CD4-positive, alpha-beta T cell (primary cell): ENCODE results near the gene SAP130. TPM values are rescaled to one million over a fixed set of nuclear protein-coding genes. Genes with fewer than 3 reads are reported as not detected.

Source experiments
- ATAC-seq: fragments of 200-7000 bp; cut with Tn5 transposase; one replicate; pipeline ENCODE4 v1.10.0; 2022; ENCODE audit warnings: mild to moderate bottlenecking; ENCODE audit not compliant: poor library complexity
- CTCF ChIA-PET: fragments of 350-600 bp; sonication (Branson Sonifier 250); formaldehyde crosslinking; loops from one replicate; lab custom pipeline; 2021; ENCODE audit warnings: antibody characterized with exemption, inconsistent platforms; lab: Charles Lee
- POLR2A ChIA-PET: fragments of 350-600 bp; sonication (Branson Sonifier 250); formaldehyde crosslinking; loops from one replicate; lab custom pipeline; 2021; ENCODE audit warnings: antibody characterized with exemption, inconsistent platforms; lab: Charles Lee
- DNase-seq, 14 experiments: peaks; one replicate each; pipeline ENCODE4 v3.0.0-alpha.2; 2013 to 2020; ENCODE audit warnings: mixed read lengths in 2 of 14
- H3K27ac ChIP-seq, 2 donors: one replicate each; pipeline versions ENCODE4 v1.5.1 to v1.7.0; 2013; ENCODE audit warnings: low read length in 2 of 2, low read depth in 1 of 2, mild to moderate bottlenecking in 1 of 2
- H3K27me3 ChIP-seq, 2 experiments: 1 replicate in 1 of 2; 2 replicates in 1 of 2; pipeline versions ENCODE4 v1.6.1 to v1.7.0; 2013; ENCODE audit warnings: low read length in 2 of 2, control low read depth in 1 of 2, mild to moderate bottlenecking in 1 of 2, moderate library complexity in 1 of 2; ENCODE audit not compliant: insufficient read depth in 2 of 2, control insufficient read depth in 1 of 2
- H3K36me3 ChIP-seq: one replicate; pipeline ENCODE4 v1.6.1; 2013; ENCODE audit warnings: low read length, control low read depth; ENCODE audit not compliant: insufficient read depth
- H3K4me1 ChIP-seq: one replicate; pipeline ENCODE4 v1.6.1; 2013; ENCODE audit warnings: low read length, control low read depth; ENCODE audit not compliant: insufficient read depth
- H3K4me3 ChIP-seq: one replicate; pipeline ENCODE4 v1.5.1; 2013; ENCODE audit warnings: mild to moderate bottlenecking, low read length, moderate library complexity
- H3K9me3 ChIP-seq, 2 experiments: 1 replicate in 1 of 2; 2 replicates in 1 of 2; pipeline versions ENCODE4 v1.6.1 to v1.7.0; 2013; ENCODE audit warnings: low read length in 2 of 2, mild to moderate bottlenecking in 2 of 2, control low read depth in 1 of 2, moderate library complexity in 1 of 2; ENCODE audit not compliant: control insufficient read depth in 1 of 2, insufficient read depth in 1 of 2
- H3K27ac Mint-ChIP-seq: one replicate; pipeline ENCODE4 v1.8.0; 2020; ENCODE audit warnings: mixed read lengths
- H3K27me3 Mint-ChIP-seq: one replicate; pipeline ENCODE4 v1.8.0; 2021; ENCODE audit warnings: mixed read lengths
- H3K36me3 Mint-ChIP-seq: one replicate; pipeline ENCODE4 v1.8.0; 2021; ENCODE audit warnings: low read depth, mixed read lengths
- H3K4me1 Mint-ChIP-seq: one replicate; pipeline ENCODE4 v1.8.0; 2021; ENCODE audit warnings: low read depth, mixed read lengths
- H3K4me3 Mint-ChIP-seq: one replicate; pipeline ENCODE4 v1.8.0; 2020; ENCODE audit warnings: mild to moderate bottlenecking, mixed read lengths
- H3K9me3 Mint-ChIP-seq: one replicate; pipeline ENCODE4 v1.8.0; 2020; ENCODE audit warnings: mixed read lengths
- intact Hi-C, 2 experiments: fragments of 100-400 bp; cut with DNase I in 1 of 2; cut with micrococcal nuclease in 1 of 2; formaldehyde crosslinking; loops; one replicate each; pipeline versions ENCODE4 v1.15.1 to v1.9.0; 2023 to 2025; cut with DNase I, micrococcal nuclease
- total RNA-seq, 174 experiments: library from RNA in 2 of 174; stranded (reverse) in 2 of 174; gene quantifications; one replicate each; pipeline ENCODE4 v1.2.3 and lab custom pipeline; 2021 to 2026
- TF ChIP-seq, protein P1 (sequence below): fragments of 200-600 bp; IDR thresholded peaks from one replicate; pipeline ENCODE4 v1.8.0; 2022; ENCODE audit warnings: antibody characterized with exemption, mild to moderate bottlenecking

The SAP130 gene
- total RNA-seq, 2 experiments from 2014 or later: 19.2 to 21.0 TPM

DNA sequence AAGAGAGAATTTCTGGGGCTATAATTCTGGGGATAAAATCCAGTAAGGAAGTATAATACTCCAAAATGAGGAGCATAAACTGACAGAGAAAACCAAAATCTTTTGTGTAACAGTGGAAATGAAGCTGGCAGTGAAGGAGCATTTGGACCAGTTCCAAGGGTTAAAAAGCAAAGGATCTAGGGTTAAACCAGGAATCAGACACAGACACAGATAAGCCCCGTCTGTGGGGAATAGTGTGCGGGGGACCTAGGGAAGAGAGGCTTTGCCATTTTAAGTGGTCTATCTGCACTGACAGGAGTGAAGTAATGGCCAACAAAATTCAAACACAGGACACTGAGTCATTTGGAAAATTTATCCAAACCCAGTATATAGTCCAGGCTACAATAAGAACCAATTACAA, 23.4 kb downstream of the SAP130 start:
- no peak overlapping the region for H3K4me3 ChIP-seq
- TF ChIP-seq, protein P1, sequence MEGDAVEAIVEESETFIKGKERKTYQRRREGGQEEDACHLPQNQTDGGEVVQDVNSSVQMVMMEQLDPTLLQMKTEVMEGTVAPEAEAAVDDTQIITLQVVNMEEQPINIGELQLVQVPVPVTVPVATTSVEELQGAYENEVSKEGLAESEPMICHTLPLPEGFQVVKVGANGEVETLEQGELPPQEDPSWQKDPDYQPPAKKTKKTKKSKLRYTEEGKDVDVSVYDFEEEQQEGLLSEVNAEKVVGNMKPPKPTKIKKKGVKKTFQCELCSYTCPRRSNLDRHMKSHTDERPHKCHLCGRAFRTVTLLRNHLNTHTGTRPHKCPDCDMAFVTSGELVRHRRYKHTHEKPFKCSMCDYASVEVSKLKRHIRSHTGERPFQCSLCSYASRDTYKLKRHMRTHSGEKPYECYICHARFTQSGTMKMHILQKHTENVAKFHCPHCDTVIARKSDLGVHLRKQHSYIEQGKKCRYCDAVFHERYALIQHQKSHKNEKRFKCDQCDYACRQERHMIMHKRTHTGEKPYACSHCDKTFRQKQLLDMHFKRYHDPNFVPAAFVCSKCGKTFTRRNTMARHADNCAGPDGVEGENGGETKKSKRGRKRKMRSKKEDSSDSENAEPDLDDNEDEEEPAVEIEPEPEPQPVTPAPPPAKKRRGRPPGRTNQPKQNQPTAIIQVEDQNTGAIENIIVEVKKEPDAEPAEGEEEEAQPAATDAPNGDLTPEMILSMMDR: no peak
- H3K4me1 ChIP-seq: no peaks in the 10 kb centered on the region
- no peak for ATAC-seq
- intact Hi-C loops: no loop called here
- DNase-seq: no peak
- POLR2A ChIA-PET: no interaction called here
- H3K27ac ChIP-seq: no peak overlapping the region
- no peaks in the 10 kb centered on the region for H3K27me3 Mint-ChIP-seq
- H3K27ac Mint-ChIP-seq: no peak overlapping the region
- no peak overlapping the region for H3K4me3 Mint-ChIP-seq
- no peaks in the 10 kb centered on the region for H3K27me3 ChIP-seq
- H3K4me1 Mint-ChIP-seq: no peaks in the 10 kb centered on the region
- H3K36me3 ChIP-seq: peaks cover 81% of the 10 kb centered on the region
- H3K36me3 Mint-ChIP-seq: peaks cover 92% of the 10 kb centered on the region
- CTCF ChIA-PET: no interaction called here
- H3K9me3 Mint-ChIP-seq: no peaks in the 10 kb centered on the region
- H3K9me3 ChIP-seq: no peaks in the 10 kb centered on the region

DNA sequence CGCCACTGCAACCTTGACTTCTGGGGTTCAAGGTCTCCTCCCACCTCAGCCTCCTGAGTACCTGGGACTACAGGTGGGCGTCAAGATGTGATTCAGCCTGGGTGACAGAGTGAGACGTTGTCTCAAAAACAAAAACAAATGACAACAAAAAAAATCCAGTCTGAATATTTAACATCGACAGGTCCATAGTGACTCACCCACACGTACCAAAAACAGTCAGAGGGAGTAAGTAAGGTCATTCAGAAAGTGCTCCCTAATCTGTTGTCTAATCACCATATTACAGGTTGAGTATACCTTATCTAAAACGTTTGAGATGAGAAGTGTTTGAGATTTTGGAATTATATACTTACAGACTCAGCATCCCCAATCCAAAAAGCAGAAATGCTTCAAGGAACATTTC, 24.4 kb downstream of the SAP130 start:
- Mint-ChIP-seq H3K27ac (no peak overlapping the region), H3K36me3 (peaks cover 92% of the 10 kb centered on the region), H3K9me3 (no peaks in the 10 kb centered on the region), H3K4me3 (no peak overlapping the region), H3K27me3 (no peaks in the 10 kb centered on the region), H3K4me1 (no peaks in the 10 kb centered on the region)
- POLR2A ChIA-PET: interaction anchor here (0.5 kb wide), 1 partner anchor 64 kb away, joined by 3 read pairs; no protein-coding TSS in a partner anchor
- no peaks in the 10 kb centered on the region for H3K9me3 ChIP-seq
- H3K4me3 ChIP-seq: no peak overlapping the region
- intact Hi-C loops: no loop called here
- ATAC-seq: no peak
- TF ChIP-seq, protein P1: no peak
- peaks cover 80% of the 10 kb centered on the region for H3K36me3 ChIP-seq
- H3K27me3 ChIP-seq: no peaks in the 10 kb centered on the region
- no peak for DNase-seq
- H3K4me1 ChIP-seq: no peaks in the 10 kb centered on the region
- CTCF ChIA-PET: no interaction called here
- no peak overlapping the region for H3K27ac ChIP-seq

DNA sequence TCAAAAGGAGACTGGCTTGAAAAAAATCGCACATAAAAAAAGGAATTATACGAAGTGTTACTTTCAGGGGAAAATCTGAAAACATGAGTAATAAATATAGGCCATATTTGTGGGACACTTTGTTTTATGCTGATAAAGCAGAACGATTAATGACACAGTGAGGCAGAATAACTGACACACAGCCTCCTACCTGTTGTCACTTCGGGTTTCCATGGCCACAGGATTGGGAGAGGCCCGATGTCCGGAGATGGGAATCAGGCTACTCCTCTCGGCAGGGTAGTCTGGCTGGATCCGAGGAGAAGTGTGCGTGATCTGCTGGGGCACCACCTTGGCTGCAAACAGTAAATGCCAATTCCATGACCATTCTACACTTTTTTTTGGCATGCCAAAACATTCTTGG, 31.7 kb downstream of the SAP130 start:
- intact Hi-C loops: no loop called here
- no peak for DNase-seq
- Mint-ChIP-seq H3K36me3 (peaks cover 86% of the 10 kb centered on the region), H3K27me3 (no peaks in the 10 kb centered on the region), H3K4me1 (no peaks in the 10 kb centered on the region), H3K9me3 (no peaks in the 10 kb centered on the region), H3K27ac (no peak overlapping the region), H3K4me3 (no peak overlapping the region)
- ChIA-PET CTCF (no interaction called here), POLR2A (no interaction called here)
- Histone ChIP-seq H3K4me1 (no peaks in the 10 kb centered on the region), H3K4me3 (no peak overlapping the region), H3K27me3 (no peaks in the 10 kb centered on the region), H3K36me3 (peaks cover 64% of the 10 kb centered on the region), H3K9me3 (no peaks in the 10 kb centered on the region), H3K27ac (no peak overlapping the region)
- TF ChIP-seq, protein P1: no peak
- no peak for ATAC-seq
